Measurements from ENCODE around the gene AGAP1.
"Not testable (repeated sequence)": the region's sequence is repeated elsewhere in the genome, so short reads cannot be mapped to it uniquely, and the experiment has no call there.

AGAP1 gene

GRCh38 chr2:236124182-236124893 is 630.5 kb downstream of the AGAP1 start:
- DNase-seq, result no peak

GRCh38 chr2:236125541-236125940 is 631.7 kb downstream of the AGAP1 start:
- no peak for DNase-seq

GRCh38 chr2:236127010-236127409 is 633.2 kb downstream of the AGAP1 start:
- no peak for DNase-seq

GRCh38 chr2:236128321-236128720 is 634.5 kb downstream of the AGAP1 start:
- no peak for DNase-seq

- DNase-seq, result no peak
Observed at GRCh38 chr2:236129935-236130334, 636.1 kb downstream of the AGAP1 start.

GRCh38 chr2:236130349-236130998 is 636.6 kb downstream of the AGAP1 start:
- DNase-seq, result no peak

GRCh38 chr2:236131073-236131692 is 637.3 kb downstream of the AGAP1 start:
- no peak for DNase-seq

GRCh38 chr2:236133410-236134012 is 639.7 kb downstream of the AGAP1 start:
- DNase-seq, result no peak

- DNase-seq, result no peak
Observed at GRCh38 chr2:236136538-236136937, 642.7 kb downstream of the AGAP1 start.

- DNase-seq, result no peak
Observed at GRCh38 chr2:236137066-236137465, 643.2 kb downstream of the AGAP1 start.

- not testable (repeated sequence) for DNase-seq
Observed at GRCh38 chr2:236141616-236142015, 647.8 kb downstream of the AGAP1 start.

GRCh38 chr2:236143811-236144210 is 650.0 kb downstream of the AGAP1 start:
- no peak for DNase-seq

GRCh38 chr2:236146436-236146835 is 652.6 kb downstream of the AGAP1 start:
- no peak for DNase-seq

- no peak for DNase-seq
Observed at GRCh38 chr2:236155406-236155805, 661.6 kb downstream of the AGAP1 start.

GRCh38 chr2:236156095-236156859 is 662.4 kb downstream of the AGAP1 start:
- no peak for DNase-seq

GRCh38 chr2:236156860-236157194 is 663.0 kb downstream of the AGAP1 start:
- no peak for DNase-seq

GRCh38 chr2:236157366-236157765 is 663.5 kb downstream of the AGAP1 start:
- no peak for DNase-seq

- no peak for DNase-seq
Observed at GRCh38 chr2:236157815-236158498, 664.1 kb downstream of the AGAP1 start.

- DNase-seq, result no peak
Observed at GRCh38 chr2:236158969-236159777, 665.3 kb downstream of the AGAP1 start.

GRCh38 chr2:236159778-236160170 is 665.9 kb downstream of the AGAP1 start:
- DNase-seq, result no peak

GRCh38 chr2:236160366-236161081 is 666.7 kb downstream of the AGAP1 start:
- no peak for DNase-seq

Data from stimulated activated CD4-positive, alpha-beta T cell treated with anti-CD3 and anti-CD28 coated beads, Interleukin-12 subunit alpha, Interleukin-12 subunit beta, amount 100 ng/mL, for 4 hours (primary cell).